Subcutaneous adipose tissue (tissue), 4 donors: ENCODE data around the gene GALR1. TPM values are rescaled to one million over a fixed set of nuclear protein-coding genes. Genes with fewer than 3 reads are reported as not detected.

Source experiments
- CTCF ChIP-seq: fragments of 450-650 bp; IDR thresholded peaks from one replicate; pipeline ENCODE4 v1.5.1; 2016; ENCODE audit warnings: low read depth, mild to moderate bottlenecking, control low read depth, antibody characterized with exemption, moderate library complexity
- total RNA-seq, 4 donors: library from RNA; depleted of rRNA; stranded (reverse); fragments of >200 nt; gene quantifications; one replicate each; pipeline ENCODE4 v1.1.0, GENCODE V29; 2016

The GALR1 gene
- total RNA-seq, 4 donors from 2014 or later: under 0.01 to 3.6 (median 0.60) TPM

DNA sequence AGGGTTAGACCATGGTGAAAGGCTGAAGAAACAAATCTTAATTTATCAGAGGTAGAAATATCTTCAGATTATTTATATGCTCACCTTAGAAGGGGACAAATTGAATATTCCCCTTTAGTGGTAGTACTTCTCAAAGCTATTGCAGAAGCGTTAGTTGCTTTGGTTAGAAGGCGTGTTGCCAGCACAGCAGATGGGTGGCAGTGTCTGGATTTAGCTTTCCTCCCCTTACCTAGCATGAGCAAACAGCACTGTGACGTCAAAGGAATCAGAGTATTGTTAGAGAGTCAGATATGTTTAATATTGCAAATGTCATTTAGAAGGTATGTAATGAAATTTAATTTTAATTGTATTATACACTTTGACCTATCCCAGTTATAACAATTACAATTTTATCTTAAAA is 27.2 kb upstream of the GALR1 start:
- TF ChIP-seq CTCF: no peak

- TF ChIP-seq CTCF: no peak
These were observed 26.4 kb upstream of the GALR1 start for GRCh38 chr18:77223221-77223639.

- TF ChIP-seq CTCF: no peak
These were observed 26.0 kb upstream of the GALR1 start for GRCh38 chr18:77223653-77224052.

- no peak for TF ChIP-seq CTCF
These were observed 19.0 kb upstream of the GALR1 start for GRCh38 chr18:77230645-77231044.

DNA sequence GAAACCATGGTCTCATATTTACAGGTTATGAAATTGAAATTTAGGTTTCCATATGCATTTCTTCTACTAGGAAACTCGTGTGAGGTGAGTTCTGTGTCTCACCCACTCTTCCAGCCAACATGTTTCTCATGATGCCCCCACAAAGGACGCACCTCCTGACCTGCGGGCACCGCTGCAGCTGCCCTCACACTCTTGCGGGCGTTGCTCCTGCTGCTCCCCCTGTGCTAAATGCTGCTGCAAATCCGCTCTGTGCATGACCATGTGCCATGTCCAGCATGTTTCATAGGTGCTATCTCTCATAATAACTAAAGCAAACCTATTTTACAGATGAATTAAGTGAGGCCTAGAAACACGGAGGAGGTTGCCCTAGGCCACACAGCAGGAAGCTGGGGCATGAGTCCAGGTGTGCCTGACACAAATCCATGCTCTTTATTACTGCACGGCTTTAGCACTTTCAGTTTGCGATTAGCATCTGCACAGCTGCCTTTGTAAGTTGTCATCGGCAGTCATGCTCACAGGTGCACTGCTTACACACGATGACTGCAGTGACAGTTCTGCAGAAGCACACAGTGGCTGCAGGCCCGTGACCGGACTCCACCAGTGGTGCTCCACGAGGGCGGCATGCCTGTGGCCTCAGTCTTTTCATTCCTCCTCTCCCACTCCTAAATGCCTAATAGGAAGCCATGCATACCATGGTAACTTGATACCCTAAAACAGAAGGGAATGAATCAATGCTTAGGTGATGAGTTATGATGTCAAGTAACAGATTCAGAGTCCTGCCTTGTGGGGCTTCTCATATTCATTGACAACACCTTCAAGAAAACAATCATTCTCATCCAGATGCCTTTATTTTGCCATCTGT is 14.9 kb upstream of the GALR1 start:
- TF ChIP-seq CTCF: no peak

DNA sequence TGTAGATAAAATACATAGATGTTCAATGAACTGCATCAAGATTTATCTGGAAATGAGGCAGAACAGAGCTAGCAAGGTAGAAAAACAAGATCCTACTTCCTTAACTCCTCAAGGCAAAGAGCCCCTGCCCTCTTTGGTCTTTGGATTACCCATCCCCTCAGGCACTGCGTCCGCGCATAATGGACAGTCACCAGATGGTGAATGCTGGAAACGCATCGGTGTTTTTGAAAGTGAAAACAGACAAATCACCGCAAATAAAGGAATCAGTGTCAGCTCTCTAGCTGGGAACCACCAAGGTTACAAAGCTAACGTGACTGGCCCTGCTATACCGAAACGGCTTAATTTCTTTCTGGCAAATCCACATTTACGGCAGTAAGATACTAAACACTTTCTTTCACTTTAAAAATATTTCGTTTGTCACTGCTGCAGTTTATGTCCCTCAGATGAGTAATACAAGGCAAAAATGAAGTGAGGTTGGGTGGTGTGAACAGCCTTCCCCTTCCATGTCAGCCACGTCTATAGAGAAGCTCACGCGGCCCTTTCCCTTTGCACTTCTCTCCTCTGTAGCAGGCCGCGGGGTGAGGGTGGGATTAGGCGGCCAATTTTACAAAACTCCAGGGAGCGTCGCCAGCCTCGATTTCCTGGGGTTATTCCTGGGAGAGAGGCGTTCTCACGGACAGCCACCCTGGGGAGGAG is 627 bp upstream of the GALR1 start:
- TF ChIP-seq CTCF: no peak

DNA sequence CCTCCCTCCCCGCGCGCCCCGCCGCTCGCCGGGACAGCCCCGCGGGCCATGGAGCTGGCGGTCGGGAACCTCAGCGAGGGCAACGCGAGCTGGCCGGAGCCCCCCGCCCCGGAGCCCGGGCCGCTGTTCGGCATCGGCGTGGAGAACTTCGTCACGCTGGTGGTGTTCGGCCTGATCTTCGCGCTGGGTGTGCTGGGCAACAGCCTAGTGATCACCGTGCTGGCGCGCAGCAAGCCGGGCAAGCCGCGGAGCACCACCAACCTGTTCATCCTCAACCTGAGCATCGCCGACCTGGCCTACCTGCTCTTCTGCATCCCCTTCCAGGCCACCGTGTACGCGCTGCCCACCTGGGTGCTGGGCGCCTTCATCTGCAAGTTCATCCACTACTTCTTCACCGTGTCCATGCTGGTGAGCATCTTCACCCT is 865 bp downstream of the GALR1 start:
- TF ChIP-seq CTCF: no peak
